Measurements from ENCODE around the gene NAE1. TPM values are rescaled to one million over a fixed set of nuclear protein-coding genes. Genes with fewer than 3 reads are reported as not detected.

NAE1 gene
- total RNA-seq, 1 donor from 2014 or later, result 63.9 TPM

DNA sequence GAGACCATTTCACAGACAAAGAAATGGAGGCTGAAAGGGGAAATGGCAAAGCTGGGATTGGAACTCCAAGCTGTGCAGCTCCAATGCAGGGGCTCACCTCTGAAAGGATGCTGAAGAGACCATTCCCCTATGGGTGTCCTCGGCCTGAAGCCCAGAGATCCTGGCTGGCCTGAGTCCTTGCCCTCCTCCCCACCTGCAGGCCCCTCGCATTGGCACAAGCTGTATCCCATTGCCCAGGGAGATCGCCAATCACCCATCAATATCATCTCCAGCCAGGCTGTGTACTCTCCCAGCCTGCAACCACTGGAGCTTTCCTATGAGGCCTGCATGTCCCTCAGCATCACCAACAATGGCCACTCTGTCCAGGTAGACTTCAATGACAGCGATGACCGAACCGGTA, 16.1 kb upstream of the NAE1 start:
- Mint-ChIP-seq H3K9me3 (ENCODE audit: unreplicated experiment) (no peaks in the 10 kb centered on the region), H3K4me3 (ENCODE audit: unreplicated experiment) (no peak overlapping the region), H3K27ac (ENCODE audit: unreplicated experiment) (no peak overlapping the region), H3K4me1 (ENCODE audit: unreplicated experiment) (peaks cover 2% of the 10 kb centered on the region), H3K27me3 (ENCODE audit: unreplicated experiment) (peaks cover 25% of the 10 kb centered on the region), H3K36me3 (ENCODE audit: low read depth, unreplicated experiment) (no peaks in the 10 kb centered on the region)
- TF ChIP-seq, protein P1, sequence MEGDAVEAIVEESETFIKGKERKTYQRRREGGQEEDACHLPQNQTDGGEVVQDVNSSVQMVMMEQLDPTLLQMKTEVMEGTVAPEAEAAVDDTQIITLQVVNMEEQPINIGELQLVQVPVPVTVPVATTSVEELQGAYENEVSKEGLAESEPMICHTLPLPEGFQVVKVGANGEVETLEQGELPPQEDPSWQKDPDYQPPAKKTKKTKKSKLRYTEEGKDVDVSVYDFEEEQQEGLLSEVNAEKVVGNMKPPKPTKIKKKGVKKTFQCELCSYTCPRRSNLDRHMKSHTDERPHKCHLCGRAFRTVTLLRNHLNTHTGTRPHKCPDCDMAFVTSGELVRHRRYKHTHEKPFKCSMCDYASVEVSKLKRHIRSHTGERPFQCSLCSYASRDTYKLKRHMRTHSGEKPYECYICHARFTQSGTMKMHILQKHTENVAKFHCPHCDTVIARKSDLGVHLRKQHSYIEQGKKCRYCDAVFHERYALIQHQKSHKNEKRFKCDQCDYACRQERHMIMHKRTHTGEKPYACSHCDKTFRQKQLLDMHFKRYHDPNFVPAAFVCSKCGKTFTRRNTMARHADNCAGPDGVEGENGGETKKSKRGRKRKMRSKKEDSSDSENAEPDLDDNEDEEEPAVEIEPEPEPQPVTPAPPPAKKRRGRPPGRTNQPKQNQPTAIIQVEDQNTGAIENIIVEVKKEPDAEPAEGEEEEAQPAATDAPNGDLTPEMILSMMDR (IDR thresholded peaks at IDR 0.05; ENCODE audit: unreplicated experiment), result no peak
- DNase-seq (ENCODE audit: low spot score), result no peak

DNA sequence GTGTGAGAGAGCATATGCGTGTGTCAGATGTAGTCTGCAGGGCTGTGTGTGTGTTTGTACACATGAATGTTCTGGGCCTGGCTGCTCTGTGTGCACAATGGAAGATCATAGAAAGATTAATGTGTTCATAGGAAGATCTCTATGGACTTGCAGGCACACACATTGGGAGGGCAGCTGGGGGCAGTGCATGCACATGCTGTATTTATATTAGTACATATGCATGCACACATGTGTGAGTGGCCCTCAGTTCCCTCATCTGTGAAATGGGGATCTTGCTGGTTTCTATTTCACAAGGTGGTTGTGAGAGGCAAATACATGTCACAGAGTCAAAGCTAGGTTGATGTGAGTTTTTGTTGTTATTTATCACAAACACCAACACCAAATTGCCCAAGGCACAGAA, 15.5 kb upstream of the NAE1 start:
- Mint-ChIP-seq H3K9me3 (ENCODE audit: unreplicated experiment) (no peaks in the 10 kb centered on the region), H3K27ac (ENCODE audit: unreplicated experiment) (no peak overlapping the region), H3K27me3 (ENCODE audit: unreplicated experiment) (peaks cover 25% of the 10 kb centered on the region), H3K36me3 (ENCODE audit: low read depth, unreplicated experiment) (no peaks in the 10 kb centered on the region), H3K4me1 (ENCODE audit: unreplicated experiment) (peaks cover 2% of the 10 kb centered on the region), H3K4me3 (ENCODE audit: unreplicated experiment) (peak overlapping the region; percentile 56)
- TF ChIP-seq, protein P1 (IDR thresholded peaks at IDR 0.05; ENCODE audit: unreplicated experiment), result no peak
- no peak for DNase-seq (ENCODE audit: low spot score)

DNA sequence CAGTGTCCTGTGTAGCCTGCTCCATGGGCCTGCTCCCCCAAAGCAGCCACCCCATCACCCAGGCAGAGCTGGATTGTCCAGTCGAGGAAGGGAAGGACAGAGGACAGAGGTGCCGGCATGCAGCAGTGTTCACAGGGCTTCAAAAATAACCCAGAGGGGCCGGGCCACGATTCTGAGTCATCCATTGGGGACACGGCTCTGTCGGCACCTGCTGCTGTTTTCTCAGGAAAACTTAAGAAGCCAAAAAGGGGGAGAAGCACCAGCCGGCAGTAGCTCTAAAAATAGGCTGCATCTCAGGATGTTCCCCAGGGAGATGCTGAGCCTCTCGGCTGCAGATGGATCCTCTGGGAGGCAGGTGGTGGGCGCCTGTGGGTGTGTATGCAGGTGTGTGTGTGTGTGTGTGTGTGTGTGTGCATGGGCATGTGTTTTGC, 15.0 kb upstream of the NAE1 start:
- H3K36me3 Mint-ChIP-seq (ENCODE audit: low read depth, unreplicated experiment), result no peaks in the 10 kb centered on the region
- peak overlapping the region; percentile 56 for H3K4me3 Mint-ChIP-seq (ENCODE audit: unreplicated experiment)
- TF ChIP-seq, protein P1 (IDR thresholded peaks at IDR 0.05; ENCODE audit: unreplicated experiment), result no peak
- peaks cover 2% of the 10 kb centered on the region for H3K4me1 Mint-ChIP-seq (ENCODE audit: unreplicated experiment)
- no peak overlapping the region for H3K27ac Mint-ChIP-seq (ENCODE audit: unreplicated experiment)
- DNase-seq (ENCODE audit: low spot score), result no peak
- peaks cover 25% of the 10 kb centered on the region for H3K27me3 Mint-ChIP-seq (ENCODE audit: unreplicated experiment)
- no peaks in the 10 kb centered on the region for H3K9me3 Mint-ChIP-seq (ENCODE audit: unreplicated experiment)

DNA sequence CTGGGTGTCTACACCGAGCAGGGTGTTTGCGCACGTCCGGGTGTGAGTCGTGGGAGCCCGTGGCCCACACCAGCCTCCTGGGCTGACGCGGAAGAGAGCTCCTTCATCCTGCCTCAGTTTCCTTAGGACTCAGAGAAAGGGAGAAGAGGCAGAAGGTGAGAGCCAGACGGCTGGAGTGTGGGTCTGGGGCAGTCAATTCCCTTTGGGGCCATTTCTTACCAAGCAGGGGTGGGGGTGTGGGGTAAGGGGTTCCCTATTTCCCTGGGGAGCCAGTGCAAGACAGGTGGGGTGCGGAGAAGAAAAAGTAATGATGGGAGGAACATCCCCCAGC, 14.3 kb upstream of the NAE1 start:
- TF ChIP-seq, protein P1 (IDR thresholded peaks at IDR 0.05; ENCODE audit: unreplicated experiment), result no peak
- peaks cover 25% of the 10 kb centered on the region for H3K27me3 Mint-ChIP-seq (ENCODE audit: unreplicated experiment)
- H3K4me3 Mint-ChIP-seq (ENCODE audit: unreplicated experiment), result peak overlapping the region; percentile 31

DNA sequence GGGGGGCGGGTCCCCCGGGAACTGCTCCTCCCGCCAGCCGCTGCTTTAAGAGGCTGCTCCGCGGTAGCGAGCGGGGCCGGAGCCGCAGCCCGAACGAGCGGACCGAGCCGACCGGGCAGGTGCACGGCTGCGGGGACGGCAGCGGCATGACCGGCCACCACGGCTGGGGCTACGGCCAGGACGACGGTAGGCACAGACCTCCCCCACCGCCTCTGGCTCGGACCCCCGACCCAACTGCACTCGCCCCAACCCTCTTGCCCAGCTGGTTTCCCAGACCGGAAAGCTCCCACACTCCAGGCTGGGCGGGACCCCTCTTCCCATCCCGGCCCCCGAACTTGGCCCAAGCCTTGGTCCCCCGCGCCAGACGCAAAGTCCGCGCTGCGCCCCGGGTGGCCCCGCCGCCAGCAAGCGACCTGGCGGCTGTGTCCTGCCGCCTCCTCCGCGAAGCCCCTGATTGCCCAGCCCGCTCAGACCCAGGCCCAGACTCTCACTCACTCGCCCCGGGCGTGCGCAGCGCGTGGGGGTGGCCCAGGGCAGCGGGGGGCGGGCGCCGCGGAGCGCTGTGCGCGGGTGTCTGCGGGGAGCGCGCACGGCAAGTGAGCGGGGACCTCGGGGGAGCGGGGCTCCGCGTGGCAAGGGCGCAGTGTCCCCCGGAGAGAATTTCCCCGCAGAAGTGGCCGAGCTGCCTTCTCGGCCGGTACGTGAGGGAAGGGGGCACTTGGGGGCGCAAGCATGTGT, 13.7 kb upstream of the NAE1 start, which contains the start of gene CA7:
Gene CA7, plus strand, starts transcription at position 73 of the 738 bp plus-strand sequence. Its CDS starts 74 bp downstream, at position 147.
- Mint-ChIP-seq H3K9me3 (ENCODE audit: unreplicated experiment) (no peaks in the 10 kb centered on the region), H3K4me1 (ENCODE audit: unreplicated experiment) (peaks cover 2% of the 10 kb centered on the region)
- TF ChIP-seq, protein P1 (IDR thresholded peaks at IDR 0.05; ENCODE audit: unreplicated experiment), result no peak

More for the DNA sequence above, 14.3 kb upstream of the NAE1 start:
- no peak overlapping the region for H3K27ac Mint-ChIP-seq (ENCODE audit: unreplicated experiment)
- H3K9me3 Mint-ChIP-seq (ENCODE audit: unreplicated experiment), result no peaks in the 10 kb centered on the region
- H3K4me1 Mint-ChIP-seq (ENCODE audit: unreplicated experiment), result peaks cover 2% of the 10 kb centered on the region
- H3K36me3 Mint-ChIP-seq (ENCODE audit: low read depth, unreplicated experiment), result no peaks in the 10 kb centered on the region
- no peak for DNase-seq (ENCODE audit: low spot score)

More for the DNA sequence above, 13.7 kb upstream of the NAE1 start, which contains the start of gene CA7:
- DNase-seq (ENCODE audit: low spot score), result no peak
- H3K27ac Mint-ChIP-seq (ENCODE audit: unreplicated experiment), result no peak within 1 kb of the TSS
- no peaks in the 10 kb centered on the region for H3K36me3 Mint-ChIP-seq (ENCODE audit: low read depth, unreplicated experiment)
- peaks cover 25% of the 10 kb centered on the region for H3K27me3 Mint-ChIP-seq (ENCODE audit: unreplicated experiment)
- H3K4me3 Mint-ChIP-seq (ENCODE audit: unreplicated experiment), result peak within 1 kb of the TSS; percentile 71

Data from endothelial cell (in vitro differentiated cells).